ENCODE results near the gene MRPL20.
A peak's percentile ranks its signal among the peaks of the same experiment; 100 is the strongest.

- TF ChIP-seq EP300 (IDR thresholded peaks at IDR 0.05) (no peak), CTCF (IDR thresholded peaks at IDR 0.05) (no peak), POLR2A (IDR thresholded peaks at IDR 0.05) (peak; percentile 24 to 82), POLR2AphosphoS5 (IDR thresholded peaks at IDR 0.05) (peak; percentile 56 to 99 (median 92))
Measured at GRCh38 chr1:1406821-1407635, at the start of gene MRPL20.

Measured in suprapubic skin (tissue), 4 donors.